ENCODE results near the gene ADAMTS17.
A peak's percentile ranks its signal among the peaks of the same experiment; 100 is the strongest.

ADAMTS17 gene

DNA sequence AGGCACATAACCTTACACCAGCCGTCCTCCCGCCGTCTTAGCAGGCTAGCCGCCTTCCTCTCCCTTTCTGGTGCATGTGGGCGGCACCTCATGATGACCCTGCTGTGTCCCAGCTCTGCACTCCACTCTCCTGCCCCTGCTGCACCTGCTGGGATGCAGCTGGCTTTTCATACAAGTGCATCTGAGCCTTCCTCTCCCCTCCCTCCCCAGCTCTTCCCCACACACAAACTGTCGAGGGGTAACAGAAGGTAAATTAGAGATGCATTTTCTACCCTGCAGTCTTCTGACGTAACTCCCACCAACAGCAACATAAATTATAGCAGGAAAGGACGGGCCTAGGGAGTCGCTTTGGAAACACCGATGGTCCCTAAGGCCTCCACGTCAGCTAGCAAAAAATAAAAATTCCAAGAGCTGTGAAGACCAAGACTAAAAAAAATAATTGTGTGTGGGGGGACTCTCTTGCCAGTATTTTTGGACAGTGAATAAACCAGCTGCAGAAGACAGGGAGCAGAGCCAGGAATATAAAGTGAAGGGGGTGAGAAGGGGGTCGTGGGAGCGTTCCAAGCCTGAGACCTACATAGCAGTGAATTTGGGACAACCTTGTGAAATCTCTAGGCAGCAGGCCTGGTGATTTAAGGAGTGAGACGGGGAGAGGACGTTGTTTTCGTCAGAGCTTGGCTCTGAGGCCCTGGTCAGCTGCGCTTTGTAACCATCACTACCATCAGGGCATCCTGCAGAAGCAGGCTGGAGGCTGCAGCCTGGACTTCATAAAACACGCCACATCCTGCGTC is 216.2 kb downstream of the ADAMTS17 start:
- TF ChIP-seq, protein P1, sequence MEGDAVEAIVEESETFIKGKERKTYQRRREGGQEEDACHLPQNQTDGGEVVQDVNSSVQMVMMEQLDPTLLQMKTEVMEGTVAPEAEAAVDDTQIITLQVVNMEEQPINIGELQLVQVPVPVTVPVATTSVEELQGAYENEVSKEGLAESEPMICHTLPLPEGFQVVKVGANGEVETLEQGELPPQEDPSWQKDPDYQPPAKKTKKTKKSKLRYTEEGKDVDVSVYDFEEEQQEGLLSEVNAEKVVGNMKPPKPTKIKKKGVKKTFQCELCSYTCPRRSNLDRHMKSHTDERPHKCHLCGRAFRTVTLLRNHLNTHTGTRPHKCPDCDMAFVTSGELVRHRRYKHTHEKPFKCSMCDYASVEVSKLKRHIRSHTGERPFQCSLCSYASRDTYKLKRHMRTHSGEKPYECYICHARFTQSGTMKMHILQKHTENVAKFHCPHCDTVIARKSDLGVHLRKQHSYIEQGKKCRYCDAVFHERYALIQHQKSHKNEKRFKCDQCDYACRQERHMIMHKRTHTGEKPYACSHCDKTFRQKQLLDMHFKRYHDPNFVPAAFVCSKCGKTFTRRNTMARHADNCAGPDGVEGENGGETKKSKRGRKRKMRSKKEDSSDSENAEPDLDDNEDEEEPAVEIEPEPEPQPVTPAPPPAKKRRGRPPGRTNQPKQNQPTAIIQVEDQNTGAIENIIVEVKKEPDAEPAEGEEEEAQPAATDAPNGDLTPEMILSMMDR (IDR thresholded peaks at IDR 0.05; ENCODE audit: unreplicated experiment in 3 of 3) = no peak

DNA sequence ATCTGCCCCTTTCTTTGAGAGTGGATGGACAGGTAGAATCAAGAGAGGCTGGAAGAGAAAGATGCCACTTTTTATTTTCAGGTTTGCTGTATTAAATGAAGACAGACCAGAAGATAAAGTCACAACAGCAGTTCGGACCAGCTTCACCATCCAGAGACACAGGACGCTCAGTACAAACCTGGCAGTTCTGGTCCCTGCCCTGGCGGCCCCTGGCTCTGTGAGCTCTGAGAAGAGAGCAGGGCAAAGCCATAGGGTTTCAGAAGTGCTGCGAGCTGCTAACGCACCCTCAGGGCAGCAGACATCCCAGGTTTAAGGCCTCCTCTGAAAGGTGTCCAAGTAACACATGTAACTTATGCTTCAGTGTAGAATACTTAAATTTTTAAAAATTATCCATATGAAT is 216.8 kb downstream of the ADAMTS17 start:
- H3K36me3 Mint-ChIP-seq (ENCODE audit: low read depth) = peaks cover 9% of the 10 kb centered on the region
- TF ChIP-seq, protein P1 (IDR thresholded peaks at IDR 0.05; ENCODE audit: unreplicated experiment in 3 of 3) = no peak
- H3K27ac Mint-ChIP-seq = peak overlapping the region in 1 of 3 experiments; percentile 61
- H3K27me3 Mint-ChIP-seq (ENCODE audit: low read depth) = peaks cover 6% of the 10 kb centered on the region
- H3K4me3 Mint-ChIP-seq = no peak overlapping the region
- peaks cover 34% of the 10 kb centered on the region for H3K4me1 Mint-ChIP-seq
- H3K9me3 Mint-ChIP-seq = peaks cover 18% of the 10 kb centered on the region

More for the DNA sequence above, 216.2 kb downstream of the ADAMTS17 start:
- Mint-ChIP-seq H3K36me3 (ENCODE audit: low read depth) (peaks cover 9% of the 10 kb centered on the region), H3K4me1 (peaks cover 34% of the 10 kb centered on the region), H3K27me3 (ENCODE audit: low read depth) (peaks cover 6% of the 10 kb centered on the region), H3K4me3 (peak overlapping the region in 1 of 3 experiments; percentile 23), H3K9me3 (peaks cover 15% of the 10 kb centered on the region), H3K27ac (peak overlapping the region; percentile 51 to 77 (median 61))

DNA sequence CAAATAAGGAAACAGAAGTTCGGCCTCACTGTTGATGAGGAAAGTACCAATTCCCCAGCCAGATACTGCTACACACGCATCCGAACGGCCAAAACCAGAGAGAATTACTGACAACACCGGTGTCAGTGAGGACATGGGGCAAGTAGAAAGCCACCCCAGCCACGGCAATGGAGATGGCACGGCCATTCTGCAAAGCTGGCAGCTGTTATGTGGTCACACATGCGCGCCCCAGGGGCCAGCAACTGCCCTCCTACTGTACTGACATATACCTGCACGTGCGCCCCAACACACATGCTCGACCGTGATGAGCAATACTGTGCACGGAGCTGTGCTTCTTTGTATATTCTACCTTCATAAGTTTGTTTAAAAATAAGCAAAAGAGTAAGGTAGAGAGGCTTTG is 217.4 kb downstream of the ADAMTS17 start:
- peaks cover 34% of the 10 kb centered on the region for H3K4me1 Mint-ChIP-seq
- no peak overlapping the region for H3K4me3 Mint-ChIP-seq
- H3K27me3 Mint-ChIP-seq (ENCODE audit: low read depth) = peaks cover 6% of the 10 kb centered on the region
- TF ChIP-seq, protein P1 (IDR thresholded peaks at IDR 0.05; ENCODE audit: unreplicated experiment in 3 of 3) = no peak
- H3K27ac Mint-ChIP-seq = no peak overlapping the region
- H3K36me3 Mint-ChIP-seq (ENCODE audit: low read depth) = peaks cover 13% of the 10 kb centered on the region
- peaks cover 20% of the 10 kb centered on the region for H3K9me3 Mint-ChIP-seq

DNA sequence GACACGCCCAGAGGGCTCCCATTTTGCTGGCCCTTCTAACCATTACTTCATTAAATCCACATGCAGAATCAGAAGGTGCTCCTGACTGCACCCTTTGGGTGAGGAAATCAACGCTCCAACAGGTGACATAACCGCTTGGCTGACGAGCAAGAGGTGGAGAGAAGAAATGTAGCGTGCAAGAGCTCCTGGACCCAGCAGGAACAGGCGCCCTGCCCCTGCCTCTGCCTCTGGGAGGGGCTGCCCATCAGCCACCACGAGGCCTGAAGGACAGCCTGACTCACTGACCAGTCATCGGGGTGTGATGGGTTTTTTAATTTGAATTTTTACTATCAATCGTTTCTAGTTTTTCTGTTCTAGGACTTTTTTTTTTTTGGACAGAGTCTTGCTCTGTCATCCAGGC is 218.2 kb downstream of the ADAMTS17 start:
- Mint-ChIP-seq H3K9me3 (peaks cover 26% of the 10 kb centered on the region), H3K27ac (no peak overlapping the region), H3K4me1 (peaks cover 34% of the 10 kb centered on the region), H3K27me3 (ENCODE audit: low read depth) (peaks cover 6% of the 10 kb centered on the region), H3K36me3 (ENCODE audit: low read depth) (peaks cover 13% of the 10 kb centered on the region), H3K4me3 (no peak overlapping the region)
- TF ChIP-seq, protein P1 (IDR thresholded peaks at IDR 0.05; ENCODE audit: unreplicated experiment in 3 of 3) = no peak

DNA sequence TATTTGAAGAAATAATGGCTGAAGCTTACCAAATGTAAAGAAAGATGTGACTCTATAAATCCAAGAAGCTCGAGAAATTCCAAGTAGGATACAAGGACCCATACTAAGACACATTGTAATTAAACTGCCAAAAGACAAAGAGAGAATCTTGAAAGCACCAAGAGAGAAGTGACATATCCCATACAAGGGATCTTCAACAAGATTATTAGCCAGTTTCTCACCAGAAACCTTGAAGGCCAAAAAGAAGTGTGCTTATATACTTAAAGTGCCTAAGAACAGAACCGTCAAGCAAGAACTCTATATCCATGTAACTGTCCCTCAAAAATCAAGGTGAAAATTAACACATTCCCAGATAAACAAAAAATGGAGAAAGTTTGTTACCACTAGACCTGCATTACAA is 220.5 kb downstream of the ADAMTS17 start:
- H3K27ac Mint-ChIP-seq = no peak overlapping the region
- H3K36me3 Mint-ChIP-seq (ENCODE audit: low read depth) = peaks cover 13% of the 10 kb centered on the region
- peaks cover 22% of the 10 kb centered on the region for H3K4me1 Mint-ChIP-seq
- no peak overlapping the region for H3K4me3 Mint-ChIP-seq
- H3K27me3 Mint-ChIP-seq (ENCODE audit: low read depth) = no peaks in the 10 kb centered on the region
- peaks cover 30% of the 10 kb centered on the region for H3K9me3 Mint-ChIP-seq
- TF ChIP-seq, protein P1 (IDR thresholded peaks at IDR 0.05; ENCODE audit: unreplicated experiment in 3 of 3) = no peak

DNA sequence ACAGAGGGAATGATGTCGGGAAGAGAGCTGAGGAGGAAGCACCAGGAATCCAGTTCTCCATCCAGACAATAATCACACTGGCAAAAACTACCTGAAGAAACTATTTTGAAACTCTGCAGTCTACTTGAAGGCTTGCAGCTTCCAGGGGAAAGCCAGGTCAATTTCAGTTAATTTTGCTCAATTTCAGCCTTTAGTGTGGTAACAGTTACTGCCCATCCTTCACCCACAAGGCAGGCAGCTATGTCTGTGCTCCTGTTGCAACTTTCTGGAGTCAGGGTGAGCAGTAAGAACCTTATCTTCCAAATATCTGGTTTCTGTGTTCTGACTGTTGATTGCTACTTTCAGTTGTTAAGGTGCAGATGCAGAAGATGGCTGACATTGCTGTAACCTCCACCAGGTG is 221.7 kb downstream of the ADAMTS17 start:
- TF ChIP-seq, protein P1 (IDR thresholded peaks at IDR 0.05; ENCODE audit: unreplicated experiment in 3 of 3) = no peak
- Mint-ChIP-seq H3K4me1 (peaks cover 22% of the 10 kb centered on the region), H3K27ac (no peak overlapping the region), H3K4me3 (no peak overlapping the region), H3K36me3 (ENCODE audit: low read depth) (peaks cover 13% of the 10 kb centered on the region), H3K27me3 (ENCODE audit: low read depth) (peaks cover 5% of the 10 kb centered on the region), H3K9me3 (peaks cover 30% of the 10 kb centered on the region)

Measured in nephron (organoid).